ENCODE data around the gene S100B. TPM values are rescaled to one million over a fixed set of nuclear protein-coding genes. Genes with fewer than 3 reads are reported as not detected.

The S100B gene
- total and polyA plus RNA-seq, 9 of the 15 experiments (the other 6 are each of a cell fraction or from before 2014, with no cell fraction given) = not detected

DNA sequence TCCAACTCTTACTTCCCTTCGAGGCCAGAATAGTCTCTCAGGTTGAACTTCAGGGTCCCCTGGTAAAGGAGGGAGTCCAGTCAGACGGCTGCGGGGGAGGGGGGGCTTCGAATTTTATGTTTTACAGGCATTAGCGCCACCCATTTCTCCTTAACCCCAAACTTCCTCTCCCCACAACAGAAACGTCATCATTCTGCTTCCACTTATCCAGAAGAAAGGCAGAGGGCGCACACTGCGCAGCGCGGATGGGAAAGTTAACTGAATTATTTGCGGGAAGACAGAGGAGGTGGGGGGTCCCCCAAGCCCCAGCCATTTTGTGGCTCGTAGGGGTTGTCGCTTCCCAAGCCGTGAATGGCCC is 30.1 kb upstream of the S100B start (continued):
- TF ChIP-seq SMAD3 (CRISPR knock-in tag; conservative IDR thresholded peaks at IDR 0.05) (peak; percentile 17; the same call in 1 of the 2 replicates), TBP (optimal IDR thresholded peaks at IDR 0.05; ENCODE audit: low read depth, low read length) (peak; percentile 65), ATF1 (CRISPR knock-in tag; IDR thresholded peaks at IDR 0.05) (peak; percentile 62; the same call in 1 of the 2 replicates), ATF1 (tag; IDR thresholded peaks at IDR 0.05) (peak; percentile 95), YY1 (IDR thresholded peaks at IDR 0.05; ENCODE audit: borderline replicate concordance in 1 of 3, control insufficient read depth in 1 of 3, extremely low read depth in 1 of 3, insufficient read depth in 3 of 3, insufficient read length in 1 of 3, insufficient replicate concordance in 2 of 3, low read depth in 1 of 3, low read length in 2 of 3) (peak in 2 of 3 experiments; percentile 34 to 85)
- TF ChIP-seq, protein P1, sequence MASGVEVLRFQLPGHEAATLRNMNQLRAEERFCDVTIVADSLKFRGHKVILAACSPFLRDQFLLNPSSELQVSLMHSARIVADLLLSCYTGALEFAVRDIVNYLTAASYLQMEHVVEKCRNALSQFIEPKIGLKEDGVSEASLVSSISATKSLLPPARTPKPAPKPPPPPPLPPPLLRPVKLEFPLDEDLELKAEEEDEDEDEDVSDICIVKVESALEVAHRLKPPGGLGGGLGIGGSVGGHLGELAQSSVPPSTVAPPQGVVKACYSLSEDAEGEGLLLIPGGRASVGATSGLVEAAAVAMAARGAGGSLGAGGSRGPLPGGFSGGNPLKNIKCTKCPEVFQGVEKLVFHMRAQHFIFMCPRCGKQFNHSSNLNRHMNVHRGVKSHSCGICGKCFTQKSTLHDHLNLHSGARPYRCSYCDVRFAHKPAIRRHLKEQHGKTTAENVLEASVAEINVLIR (CRISPR knock-in tag; IDR thresholded peaks at IDR 0.05) = peak; percentile 87

DNA sequence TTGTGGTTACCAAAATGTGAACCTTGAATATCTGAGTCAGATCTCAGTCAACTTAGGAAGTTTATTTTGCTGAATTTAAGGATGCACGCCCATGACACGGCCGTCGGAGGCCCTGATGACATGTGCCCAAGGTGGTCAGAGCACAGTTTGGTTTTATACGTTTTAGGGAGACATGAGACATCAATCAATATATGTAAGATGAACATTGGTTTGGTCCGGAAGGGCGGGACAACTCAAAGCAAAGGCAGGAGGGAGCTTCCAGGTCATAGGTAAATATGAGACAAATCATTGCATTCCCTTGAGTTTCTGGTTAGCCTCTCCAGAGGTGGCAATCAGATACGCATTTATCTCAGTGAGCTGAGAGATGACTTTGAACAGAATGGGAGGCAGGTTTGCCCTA is 29.5 kb upstream of the S100B start:
- FAIRE-seq (no peak), DNase-seq (ENCODE audit: extremely low read depth in 1 of 4, low spot score in 3 of 4) (peak in 1 of 4 experiments; percentile 43), ATAC-seq (no peak)
- intact Hi-C loops (cut with micrococcal nuclease) = no loop called here
- ChIA-PET CTCF (ENCODE audit: low intra/inter-chr PET ratio) (no interaction called here), POLR2A (interaction anchor here (0.5 to 2.4 kb wide), 5 partner anchors 14 to 131 kb away, joined by 3 to 17 read pairs (median 6); no protein-coding TSS in a partner anchor)
- Histone ChIP-seq H3K4me2 (ENCODE audit: insufficient read depth, low read length) (peak overlapping the region; percentile 99), H4K20me1 (replicated peaks; ENCODE audit: control insufficient read depth, insufficient read depth, low read length) (no peaks in the 10 kb centered on the region), H3K36me3 (ENCODE audit: control insufficient read depth, insufficient read depth, low read length) (peaks cover 13% of the 10 kb centered on the region; the same call in 2 of the 3 replicates), H3K4me1 (replicated peaks in 1 of 2; ENCODE audit: control insufficient read depth in 2 of 2, insufficient read depth in 2 of 2, low read length in 2 of 2) (peaks cover 14 to 25% of the 10 kb centered on the region in 2 experiments; a peak in 4 of 5 replicates), H3K9me3 (replicated peaks; ENCODE audit: control insufficient read depth, insufficient read depth, low read depth, low read length) (no peaks in the 10 kb centered on the region), H3K4me3 (peak overlapping the region; percentile 63; the same call in 1 of the 2 replicates), H3K27me3 (ENCODE audit: control insufficient read depth in 2 of 2, insufficient read depth in 2 of 2, low read length in 2 of 2) (no peaks in the 10 kb centered on the region), H3K79me2 (ENCODE audit: control insufficient read depth, insufficient read depth, low read length) (peaks cover 36% of the 10 kb centered on the region), H3K9me1 (ENCODE audit: control insufficient read depth, insufficient read depth, low read length) (no peaks in the 10 kb centered on the region), H3K27ac (ENCODE audit: extremely low read depth, low read depth, low read length) (peak overlapping the region; percentile 97), H3K9ac (ENCODE audit: insufficient read depth in 1 of 2, low read depth in 2 of 2, low read length in 2 of 2) (peak overlapping the region in 1 of 2 experiments; percentile 95; a peak in 2 of 4 replicates), H2AFZ (ENCODE audit: low read depth, low read length) (peak overlapping the region; percentile 96)
- BruUV-seq (replicated peaks) = no TSS peak
- 61% methylated on average over 8 of the region's 8 CpGs for WGBS (ENCODE audit: insufficient coverage, low coverage, missing lambda C conversion rate)
- in situ Hi-C loops (cut with MboI) = no loop called here
- TF ChIP-seq, protein P2, sequence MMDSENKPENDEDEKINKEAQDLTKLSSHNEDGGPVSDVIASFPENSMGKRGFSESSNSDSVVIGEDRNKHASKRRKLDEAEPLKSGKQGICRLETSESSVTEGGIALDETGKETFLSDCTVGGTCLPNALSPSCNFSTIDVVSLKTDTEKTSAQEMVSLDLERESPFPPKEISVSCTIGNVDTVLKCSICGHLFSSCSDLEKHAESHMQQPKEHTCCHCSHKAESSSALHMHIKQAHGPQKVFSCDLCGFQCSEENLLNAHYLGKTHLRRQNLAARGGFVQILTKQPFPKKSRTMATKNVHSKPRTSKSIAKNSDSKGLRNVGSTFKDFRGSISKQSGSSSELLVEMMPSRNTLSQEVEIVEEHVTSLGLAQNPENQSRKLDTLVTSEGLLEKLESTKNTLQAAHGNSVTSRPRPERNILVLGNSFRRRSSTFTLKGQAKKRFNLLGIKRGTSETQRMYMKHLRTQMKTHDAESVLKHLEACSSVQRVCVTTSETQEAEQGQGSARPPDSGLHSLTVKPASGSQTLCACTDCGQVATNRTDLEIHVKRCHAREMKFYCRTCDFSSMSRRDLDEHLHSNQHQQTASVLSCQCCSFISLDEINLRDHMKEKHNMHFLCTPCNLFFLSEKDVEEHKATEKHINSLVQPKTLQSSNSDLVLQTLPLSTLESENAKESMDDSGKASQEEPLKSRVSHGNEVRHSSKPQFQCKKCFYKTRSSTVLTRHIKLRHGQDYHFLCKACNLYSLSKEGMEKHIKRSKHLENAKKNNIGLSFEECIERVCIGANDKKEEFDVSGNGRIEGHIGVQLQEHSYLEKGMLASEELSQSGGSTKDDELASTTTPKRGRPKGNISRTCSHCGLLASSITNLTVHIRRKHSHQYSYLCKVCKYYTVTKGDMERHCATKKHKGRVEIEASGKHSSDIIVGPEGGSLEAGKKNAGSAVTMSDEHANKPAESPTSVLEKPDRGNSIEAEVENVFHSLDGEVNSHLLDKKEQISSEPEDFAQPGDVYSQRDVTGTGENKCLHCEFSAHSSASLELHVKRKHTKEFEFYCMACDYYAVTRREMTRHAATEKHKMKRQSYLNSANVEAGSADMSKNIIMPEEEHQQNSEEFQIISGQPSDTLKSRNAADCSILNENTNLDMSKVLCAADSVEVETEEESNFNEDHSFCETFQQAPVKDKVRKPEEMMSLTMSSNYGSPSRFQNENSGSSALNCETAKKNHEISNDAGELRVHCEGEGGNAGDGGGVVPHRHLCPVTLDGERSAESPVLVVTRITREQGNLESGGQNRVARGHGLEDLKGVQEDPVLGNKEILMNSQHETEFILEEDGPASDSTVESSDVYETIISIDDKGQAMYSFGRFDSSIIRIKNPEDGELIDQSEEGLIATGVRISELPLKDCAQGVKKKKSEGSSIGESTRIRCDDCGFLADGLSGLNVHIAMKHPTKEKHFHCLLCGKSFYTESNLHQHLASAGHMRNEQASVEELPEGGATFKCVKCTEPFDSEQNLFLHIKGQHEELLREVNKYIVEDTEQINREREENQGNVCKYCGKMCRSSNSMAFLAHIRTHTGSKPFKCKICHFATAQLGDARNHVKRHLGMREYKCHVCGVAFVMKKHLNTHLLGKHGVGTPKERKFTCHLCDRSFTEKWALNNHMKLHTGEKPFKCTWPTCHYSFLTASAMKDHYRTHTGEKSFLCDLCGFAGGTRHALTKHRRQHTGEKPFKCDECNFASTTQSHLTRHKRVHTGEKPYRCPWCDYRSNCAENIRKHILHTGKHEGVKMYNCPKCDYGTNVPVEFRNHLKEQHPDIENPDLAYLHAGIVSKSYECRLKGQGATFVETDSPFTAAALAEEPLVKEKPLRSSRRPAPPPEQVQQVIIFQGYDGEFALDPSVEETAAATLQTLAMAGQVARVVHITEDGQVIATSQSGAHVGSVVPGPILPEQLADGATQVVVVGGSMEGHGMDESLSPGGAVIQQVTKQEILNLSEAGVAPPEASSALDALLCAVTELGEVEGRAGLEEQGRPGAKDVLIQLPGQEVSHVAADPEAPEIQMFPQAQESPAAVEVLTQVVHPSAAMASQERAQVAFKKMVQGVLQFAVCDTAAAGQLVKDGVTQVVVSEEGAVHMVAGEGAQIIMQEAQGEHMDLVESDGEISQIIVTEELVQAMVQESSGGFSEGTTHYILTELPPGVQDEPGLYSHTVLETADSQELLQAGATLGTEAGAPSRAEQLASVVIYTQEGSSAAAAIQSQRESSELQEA (IDR thresholded peaks at IDR 0.05; ENCODE audit: low read depth) = no peak
- no peak for TF ChIP-seq ZNF830 (CRISPR knock-in tag; IDR thresholded peaks at IDR 0.05)
- TF ChIP-seq NR2C1 (IDR thresholded peaks at IDR 0.05) = 0 out of 2 replicates have a peak, but pooled peaks have one; percentile 28
- peak; percentile 55 for TF ChIP-seq NR2C1 (tag; IDR thresholded peaks at IDR 0.05)
- TF ChIP-seq MXI1 (IDR thresholded peaks at IDR 0.05; ENCODE audit: low read depth, low read length) = 0 out of 2 replicates have a peak, but pooled peaks have one; percentile 21
- no peak for TF ChIP-seq U2AF1 (optimal IDR thresholded peaks at IDR 0.05; ENCODE audit: low read depth, low read length)

Measured in K562 (cell line).